ENCODE measurements around the gene ATG7. TPM values are rescaled to one million over a fixed set of nuclear protein-coding genes. Genes with fewer than 3 reads are reported as not detected.

The ATG7 gene
- 14.3 TPM for polyA plus RNA-seq (2013)

GRCh38 chr3:11271986-11272904, at the start of gene ATG7:
ATG7 (plus strand) TSS chr3:11272397; CDS start chr3:11298696, 26,299 bp downstream.
- H3K9me3 ChIP-seq (ENCODE audit: control extremely low read depth in 1 of 5, control insufficient read depth in 4 of 5, insufficient read depth in 2 of 5, low read depth in 1 of 5, low read length in 4 of 5), result peaks cover 0 to 6% (median 0%) of the 10 kb centered on the region in 5 experiments
- CTCF ChIA-PET, result interaction anchor here (0.6 to 2.0 kb wide), 7 partner anchors 10 to 79 kb away, joined by 3 to 12 read pairs (median 4); no protein-coding TSS in a partner anchor
- POLR2A ChIA-PET, result interaction anchor here (0.9 to 1.5 kb wide), 2 partner anchors 14 to 16 kb away, joined by 3 to 10 read pairs; no protein-coding TSS in a partner anchor
- 3% methylated on average over 47 of the region's 51 CpGs for WGBS (ENCODE audit: insufficient coverage)
- H3K27me3 ChIP-seq (replicated peaks in 2 of 5; ENCODE audit: control insufficient read depth in 4 of 5, insufficient read depth in 5 of 5, low read length in 4 of 5), result peaks cover 0 to 4% (median 0%) of the 10 kb centered on the region in 5 experiments
- peak within 1 kb of the TSS; percentile 81 to 99 (median 95) for H3K4me3 ChIP-seq (ENCODE audit: control insufficient read depth in 1 of 7, extremely low read depth in 1 of 7, insufficient read depth in 4 of 7, low read depth in 2 of 7, low read length in 6 of 7)
- peaks cover 9 to 18% (median 12%) of the 10 kb centered on the region in 4 experiments for H3K4me1 ChIP-seq (ENCODE audit: control extremely low read depth in 1 of 4, control insufficient read depth in 4 of 4, insufficient read depth in 4 of 4, low read length in 3 of 4)
- H3K36me3 ChIP-seq (ENCODE audit: control insufficient read depth in 4 of 4, insufficient read depth in 4 of 4, low read length in 3 of 4), result peaks cover 0 to 5% (median 3%) of the 10 kb centered on the region in 4 experiments
- peak; percentile 96 to 98 (median 98) for DNase-seq
- H3K27ac ChIP-seq (ENCODE audit: insufficient read depth in 1 of 2, low read depth in 1 of 2, low read length in 2 of 2, poor library complexity in 1 of 2, severe bottlenecking in 2 of 2), result peak within 1 kb of the TSS; percentile 96 to 97

GRCh38 chr3:11224010-11224409, 48.2 kb upstream of the ATG7 start:
- H3K27me3 ChIP-seq (replicated peaks in 2 of 5; ENCODE audit: control insufficient read depth in 4 of 5, insufficient read depth in 5 of 5, low read length in 4 of 5), result no peaks in the 10 kb centered on the region
- no peaks in the 10 kb centered on the region for H3K9me3 ChIP-seq (ENCODE audit: control extremely low read depth in 1 of 5, control insufficient read depth in 4 of 5, insufficient read depth in 2 of 5, low read depth in 1 of 5, low read length in 4 of 5)
- POLR2A ChIA-PET, result interaction anchor here (0.6 kb wide), 1 partner anchor 203 kb away, joined by 3 read pairs; no protein-coding TSS in a partner anchor
- 92% methylated on average over 3 of the region's 3 CpGs for WGBS (ENCODE audit: insufficient coverage)
- no peaks in the 10 kb centered on the region for H3K36me3 ChIP-seq (ENCODE audit: control insufficient read depth in 4 of 4, insufficient read depth in 4 of 4, low read length in 3 of 4)
- CTCF ChIA-PET, result no interaction called here
- peaks cover 0 to 35% (median 17%) of the 10 kb centered on the region in 4 experiments for H3K4me1 ChIP-seq (ENCODE audit: control extremely low read depth in 1 of 4, control insufficient read depth in 4 of 4, insufficient read depth in 4 of 4, low read length in 3 of 4)
- no peak overlapping the region for H3K27ac ChIP-seq (ENCODE audit: insufficient read depth in 1 of 2, low read depth in 1 of 2, low read length in 2 of 2, poor library complexity in 1 of 2, severe bottlenecking in 2 of 2)
- DNase-seq, result no peak
- no peak overlapping the region for H3K4me3 ChIP-seq (ENCODE audit: control insufficient read depth in 1 of 7, extremely low read depth in 1 of 7, insufficient read depth in 4 of 7, low read depth in 2 of 7, low read length in 6 of 7)

- 100% methylated on average over 1 of the region's 3 CpGs for WGBS (ENCODE audit: insufficient coverage)
- Histone ChIP-seq H3K4me3 (ENCODE audit: control insufficient read depth in 1 of 7, extremely low read depth in 1 of 7, insufficient read depth in 4 of 7, low read depth in 2 of 7, low read length in 6 of 7) (no peak overlapping the region), H3K36me3 (ENCODE audit: control insufficient read depth in 4 of 4, insufficient read depth in 4 of 4, low read length in 3 of 4) (no peaks in the 10 kb centered on the region), H3K4me1 (ENCODE audit: control extremely low read depth in 1 of 4, control insufficient read depth in 4 of 4, insufficient read depth in 4 of 4, low read length in 3 of 4) (peaks cover 0 to 34% (median 16%) of the 10 kb centered on the region in 4 experiments), H3K27me3 (replicated peaks in 2 of 5; ENCODE audit: control insufficient read depth in 4 of 5, insufficient read depth in 5 of 5, low read length in 4 of 5) (no peaks in the 10 kb centered on the region), H3K9me3 (ENCODE audit: control extremely low read depth in 1 of 5, control insufficient read depth in 4 of 5, insufficient read depth in 2 of 5, low read depth in 1 of 5, low read length in 4 of 5) (no peaks in the 10 kb centered on the region), H3K27ac (ENCODE audit: insufficient read depth in 1 of 2, low read depth in 1 of 2, low read length in 2 of 2, poor library complexity in 1 of 2, severe bottlenecking in 2 of 2) (no peak overlapping the region)
- POLR2A ChIA-PET, result no interaction called here
- DNase-seq, result no peak
- CTCF ChIA-PET, result interaction anchor here (1.0 to 1.6 kb wide), 2 partner anchors 13 to 14 kb away, joined by 3 to 4 read pairs; no protein-coding TSS in a partner anchor
Observed at GRCh38 chr3:11224870-11225229, 47.3 kb upstream of the ATG7 start.

GRCh38 chr3:11226042-11226370, 46.2 kb upstream of the ATG7 start:
- ChIA-PET POLR2A (interaction anchor here (1.0 kb wide), 1 partner anchor 109 kb away, joined by 3 read pairs; no protein-coding TSS in a partner anchor), CTCF (interaction anchor here (0.7 to 1.6 kb wide), 3 partner anchors 12 to 165 kb away, joined by 3 to 4 read pairs (median 3); no protein-coding TSS in a partner anchor)
- WGBS (ENCODE audit: insufficient coverage), result 100% methylated on average over 2 of the region's 6 CpGs
- H3K4me3 ChIP-seq (ENCODE audit: control insufficient read depth in 1 of 7, extremely low read depth in 1 of 7, insufficient read depth in 4 of 7, low read depth in 2 of 7, low read length in 6 of 7), result no peak overlapping the region
- no peaks in the 10 kb centered on the region for H3K36me3 ChIP-seq (ENCODE audit: control insufficient read depth in 4 of 4, insufficient read depth in 4 of 4, low read length in 3 of 4)
- no peaks in the 10 kb centered on the region for H3K27me3 ChIP-seq (replicated peaks in 2 of 5; ENCODE audit: control insufficient read depth in 4 of 5, insufficient read depth in 5 of 5, low read length in 4 of 5)
- H3K4me1 ChIP-seq (ENCODE audit: control extremely low read depth in 1 of 4, control insufficient read depth in 4 of 4, insufficient read depth in 4 of 4, low read length in 3 of 4), result peaks cover 0 to 27% (median 15%) of the 10 kb centered on the region in 4 experiments
- no peaks in the 10 kb centered on the region for H3K9me3 ChIP-seq (ENCODE audit: control extremely low read depth in 1 of 5, control insufficient read depth in 4 of 5, insufficient read depth in 2 of 5, low read depth in 1 of 5, low read length in 4 of 5)
- H3K27ac ChIP-seq (ENCODE audit: insufficient read depth in 1 of 2, low read depth in 1 of 2, low read length in 2 of 2, poor library complexity in 1 of 2, severe bottlenecking in 2 of 2), result no peak overlapping the region
- DNase-seq, result no peak

- POLR2A ChIA-PET, result interaction anchor here (0.6 kb wide), 1 partner anchor 538 kb away, joined by 7 read pairs; no protein-coding TSS in a partner anchor
- peaks cover 0 to 27% (median 15%) of the 10 kb centered on the region in 4 experiments for H3K4me1 ChIP-seq (ENCODE audit: control extremely low read depth in 1 of 4, control insufficient read depth in 4 of 4, insufficient read depth in 4 of 4, low read length in 3 of 4)
Observed at GRCh38 chr3:11228041-11228440, 44.2 kb upstream of the ATG7 start.

GRCh38 chr3:11230125-11230524, 42.1 kb upstream of the ATG7 start:
- ChIA-PET POLR2A (no interaction called here), CTCF (no interaction called here)
- H3K27ac ChIP-seq (ENCODE audit: insufficient read depth in 1 of 2, low read depth in 1 of 2, low read length in 2 of 2, poor library complexity in 1 of 2, severe bottlenecking in 2 of 2), result no peak overlapping the region
- 98% methylated on average over 4 of the region's 4 CpGs for WGBS (ENCODE audit: insufficient coverage)
- H3K9me3 ChIP-seq (ENCODE audit: control extremely low read depth in 1 of 5, control insufficient read depth in 4 of 5, insufficient read depth in 2 of 5, low read depth in 1 of 5, low read length in 4 of 5), result no peaks in the 10 kb centered on the region
- no peak for DNase-seq
- H3K27me3 ChIP-seq (replicated peaks in 2 of 5; ENCODE audit: control insufficient read depth in 4 of 5, insufficient read depth in 5 of 5, low read length in 4 of 5), result peaks cover 0 to 5% (median 0%) of the 10 kb centered on the region in 5 experiments
- peaks cover 0 to 25% (median 15%) of the 10 kb centered on the region in 4 experiments for H3K4me1 ChIP-seq (ENCODE audit: control extremely low read depth in 1 of 4, control insufficient read depth in 4 of 4, insufficient read depth in 4 of 4, low read length in 3 of 4)
- H3K36me3 ChIP-seq (ENCODE audit: control insufficient read depth in 4 of 4, insufficient read depth in 4 of 4, low read length in 3 of 4), result no peaks in the 10 kb centered on the region
- H3K4me3 ChIP-seq (ENCODE audit: control insufficient read depth in 1 of 7, extremely low read depth in 1 of 7, insufficient read depth in 4 of 7, low read depth in 2 of 7, low read length in 6 of 7), result no peak overlapping the region

More at GRCh38 chr3:11228041-11228440, 44.2 kb upstream of the ATG7 start:
- H3K9me3 ChIP-seq (ENCODE audit: control extremely low read depth in 1 of 5, control insufficient read depth in 4 of 5, insufficient read depth in 2 of 5, low read depth in 1 of 5, low read length in 4 of 5), result no peaks in the 10 kb centered on the region
- WGBS (ENCODE audit: insufficient coverage), result 100% methylated on average over 3 of the region's 4 CpGs
- no peak for DNase-seq
- H3K36me3 ChIP-seq (ENCODE audit: control insufficient read depth in 4 of 4, insufficient read depth in 4 of 4, low read length in 3 of 4), result no peaks in the 10 kb centered on the region
- CTCF ChIA-PET, result interaction anchor here (0.6 to 1.6 kb wide), 3 partner anchors 8 to 107 kb away, joined by 3 to 5 read pairs (median 3); no protein-coding TSS in a partner anchor
- H3K27ac ChIP-seq (ENCODE audit: insufficient read depth in 1 of 2, low read depth in 1 of 2, low read length in 2 of 2, poor library complexity in 1 of 2, severe bottlenecking in 2 of 2), result no peak overlapping the region
- no peak overlapping the region for H3K4me3 ChIP-seq (ENCODE audit: control insufficient read depth in 1 of 7, extremely low read depth in 1 of 7, insufficient read depth in 4 of 7, low read depth in 2 of 7, low read length in 6 of 7)
- peaks cover 0 to 3% (median 0%) of the 10 kb centered on the region in 5 experiments for H3K27me3 ChIP-seq (replicated peaks in 2 of 5; ENCODE audit: control insufficient read depth in 4 of 5, insufficient read depth in 5 of 5, low read length in 4 of 5)
